Keratinocyte (primary cell): ENCODE results near the gene RPL13. TPM values are rescaled to one million over a fixed set of nuclear protein-coding genes. Genes with fewer than 3 reads are reported as not detected.

ENCODE experiments used
- DNase-seq: peaks from one replicate; pipeline ENCODE4 v3.0.0-alpha.2; 2011; ENCODE audit warnings: low read depth, missing footprints, low spot score
- FAIRE-seq: peaks from 2 replicates; lab custom pipeline; 2011; peaks lifted over from hg19 to GRCh38; lab: Jason Lieb, UNC
- H2AFZ ChIP-seq: 2 replicates; pipeline ENCODE4 v1.6.0; 2012; ENCODE audit warnings: low read length, control low read depth, inconsistent platforms; ENCODE audit not compliant: control insufficient read depth
- H3K27ac ChIP-seq: 2 replicates; pipeline ENCODE4 v1.5.1; 2011; ENCODE audit warnings: low read length; ENCODE audit not compliant: control insufficient read depth, insufficient read depth
- H3K27me3 ChIP-seq: 3 replicates; pipeline ENCODE4 v1.6.0; 2011; ENCODE audit warnings: low read length; ENCODE audit not compliant: control insufficient read depth, insufficient read depth; ENCODE audit errors: extremely low read depth
- H3K36me3 ChIP-seq, 2 experiments: 2 replicates in 1 of 2; 3 replicates in 1 of 2; pipeline ENCODE4 v1.5.1; 2011; ENCODE audit warnings: low read length in 2 of 2, mild to moderate bottlenecking in 1 of 2; ENCODE audit not compliant: control insufficient read depth in 2 of 2, insufficient read depth in 2 of 2; ENCODE audit errors: extremely low read depth in 1 of 2
- H3K4me1 ChIP-seq: 3 replicates; pipeline ENCODE4 v1.5.1; 2011; ENCODE audit warnings: low read length; ENCODE audit not compliant: control insufficient read depth, insufficient read depth; ENCODE audit errors: extremely low read depth
- H3K4me2 ChIP-seq: 3 replicates; pipeline ENCODE4 v1.6.0; 2011; ENCODE audit warnings: low read depth, low read length; ENCODE audit not compliant: control insufficient read depth, insufficient read depth; ENCODE audit errors: extremely low read depth
- H3K4me3 ChIP-seq, 3 experiments: fragments of 200-600 bp in 1 of 3; sonication (generic) in 1 of 3; 2 replicates in 2 of 3; 3 replicates in 1 of 3; pipeline ENCODE4 v1.5.1; 2011 to 2016; ENCODE audit warnings: low read length in 3 of 3, mild to moderate bottlenecking in 3 of 3, control low read depth in 2 of 3, inconsistent platforms in 1 of 3, low read depth in 1 of 3, mixed read lengths in 1 of 3, mixed run types in 1 of 3, moderate library complexity in 1 of 3; ENCODE audit not compliant: control insufficient read depth in 2 of 3, insufficient read depth in 2 of 3; ENCODE audit errors: extremely low read depth in 1 of 3
- H3K79me2 ChIP-seq: 2 replicates; pipeline ENCODE4 v1.6.0; 2012; ENCODE audit warnings: low read length; ENCODE audit not compliant: control insufficient read depth, insufficient read depth
- H3K9ac ChIP-seq: 3 replicates; pipeline ENCODE4 v1.6.0; 2011; ENCODE audit warnings: low read length; ENCODE audit not compliant: control insufficient read depth, insufficient read depth; ENCODE audit errors: extremely low read depth
- H3K9me1 ChIP-seq: 3 replicates; pipeline ENCODE4 v1.6.0; 2011; ENCODE audit warnings: low read length; ENCODE audit not compliant: control insufficient read depth, insufficient read depth; ENCODE audit errors: extremely low read depth
- H3K9me3 ChIP-seq: 2 replicates; pipeline ENCODE4 v1.5.1; 2012; ENCODE audit warnings: low read depth, low read length; ENCODE audit not compliant: control insufficient read depth
- H4K20me1 ChIP-seq: 3 replicates; pipeline ENCODE4 v1.6.0; 2011; ENCODE audit warnings: low read length; ENCODE audit not compliant: control insufficient read depth, insufficient read depth; ENCODE audit errors: extremely low read depth
- CTCF ChIP-seq, 3 experiments: IDR thresholded peaks in 1 of 3; conservative IDR thresholded peaks in 1 of 3; optimal IDR thresholded peaks in 1 of 3; 2 replicates in 2 of 3; 3 replicates in 1 of 3; pipeline versions ENCODE3 to v1.5.1; 2011; ENCODE audit warnings: low read length in 3 of 3, mild to moderate bottlenecking in 3 of 3, moderate library complexity in 2 of 3, control low read depth in 1 of 3, inconsistent platforms in 1 of 3; ENCODE audit not compliant: insufficient read depth in 2 of 3; ENCODE audit errors: extremely low read depth in 1 of 3
- EZH2 ChIP-seq: IDR thresholded peaks from one replicate; pipeline ENCODE4 v1.6.1; 2012; ENCODE audit warnings: inconsistent platforms, mild to moderate bottlenecking, low read length, moderate library complexity
- dilution Hi-C: fragments of 300-500 bp; cut with MboI; formaldehyde crosslinking; loops from one replicate; pipeline ENCODE4 v1.7.0; 2020; ENCODE audit warnings: low sequenced_read_pairs; ENCODE audit not compliant: extremely low pct_ligation_motif_present
- polyA plus RNA-seq, 5 experiments: library from polyadenylated mRNA; depleted of rRNA in 3 of 5; stranded (reverse) in 3 of 5; stranded (forward) in 1 of 5; unstranded in 1 of 5; fragments of >200 nt; gene quantifications; 1 replicate in 1 of 5; 2 replicates in 3 of 5; 3 replicates in 1 of 5; pipeline versions ENCODE4 v1.2.1 to v1.2.3, GENCODE V29; 2011 to 2012; ENCODE audit warnings: missing spikeins in 2 of 5, low read depth in 1 of 5, low replicate concordance in 1 of 5

RPL13 gene
- polyA plus RNA-seq, 1 donor (not counting 4 experiments of a cell fraction or from before 2014, with no cell fraction given), result 2,095 TPM

- no peaks in the 10 kb centered on the region for H3K79me2 ChIP-seq
- FAIRE-seq, result peak; percentile 44
- no peaks in the 10 kb centered on the region for H3K9me3 ChIP-seq
- TF ChIP-seq EZH2, result no peak
- TF ChIP-seq CTCF (optimal IDR thresholded peaks at IDR 0.05 in 1 of 3, IDR thresholded peaks at IDR 0.05 in 1 of 3, conservative IDR thresholded peaks at IDR 0.05 in 1 of 3; ENCODE audit: extremely low read depth in 1 of 3, insufficient read depth in 2 of 3, low read length in 3 of 3), result no peak
- H3K27ac ChIP-seq, result no peak overlapping the region
- H3K36me3 ChIP-seq, result no peaks in the 10 kb centered on the region
- no peak overlapping the region for H3K9ac ChIP-seq
- no peaks in the 10 kb centered on the region for H4K20me1 ChIP-seq
- dilution Hi-C loops, result no loop called here
- H2AFZ ChIP-seq, result peak overlapping the region; percentile 33
- H3K9me1 ChIP-seq, result no peaks in the 10 kb centered on the region
- H3K4me3 ChIP-seq, result no peak overlapping the region
- peaks cover 9% of the 10 kb centered on the region for H3K27me3 ChIP-seq
- peaks cover 22% of the 10 kb centered on the region for H3K4me1 ChIP-seq
- no peak for DNase-seq
- peak overlapping the region; percentile 37 for H3K4me2 ChIP-seq
Measured at GRCh38 chr16:89607453-89607852, 47.0 kb downstream of the RPL13 start.

DNA sequence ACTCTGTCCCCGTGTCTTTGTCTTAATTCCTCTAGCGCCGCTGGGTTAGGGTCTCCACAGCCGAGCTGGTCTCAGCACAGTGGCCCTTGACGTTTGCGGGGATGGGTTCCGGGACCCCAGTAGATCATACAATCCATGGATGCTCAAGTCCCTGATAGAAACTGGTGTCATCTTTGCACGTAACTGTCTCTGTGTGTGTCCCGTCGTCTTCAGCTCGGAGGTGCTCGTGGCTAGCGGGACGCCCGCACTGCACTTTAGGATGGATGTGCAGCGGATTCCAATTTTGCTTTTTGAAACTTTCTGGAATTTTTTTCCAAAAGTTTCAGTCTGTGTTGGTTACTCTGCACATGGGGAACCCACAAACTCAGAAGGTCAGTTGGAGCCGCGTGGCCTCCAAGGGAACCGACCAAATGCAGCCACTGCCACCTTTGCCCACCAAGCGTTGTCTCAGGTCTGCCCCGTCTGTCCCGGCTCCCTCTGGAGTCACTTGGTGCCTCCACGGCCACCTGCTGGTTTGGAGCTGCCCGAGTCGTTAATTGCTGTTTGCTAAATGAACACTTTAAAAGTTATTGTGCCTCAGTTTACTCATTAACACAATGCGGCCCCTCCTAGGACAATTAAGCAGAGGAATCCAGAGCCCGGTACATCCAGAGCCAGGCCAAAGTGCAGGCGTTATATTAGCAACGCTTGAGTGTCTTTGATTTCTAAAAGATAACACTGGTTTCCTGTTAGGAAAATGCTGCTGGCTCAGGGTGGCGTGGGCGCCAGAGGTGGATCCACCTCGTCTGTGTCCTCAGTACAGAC is 47.7 kb downstream of the RPL13 start:
- H3K27me3 ChIP-seq, result peaks cover 9% of the 10 kb centered on the region
- dilution Hi-C loops, result no loop called here
- no peak overlapping the region for H3K4me3 ChIP-seq
- H3K27ac ChIP-seq, result no peak overlapping the region
- no peaks in the 10 kb centered on the region for H3K36me3 ChIP-seq
- H3K9ac ChIP-seq, result no peak overlapping the region
- H2AFZ ChIP-seq, result no peak overlapping the region
- H3K4me2 ChIP-seq, result peak overlapping the region; percentile 37
- no peaks in the 10 kb centered on the region for H3K79me2 ChIP-seq
- H4K20me1 ChIP-seq, result no peaks in the 10 kb centered on the region
- H3K9me3 ChIP-seq, result no peaks in the 10 kb centered on the region
- TF ChIP-seq EZH2 (no peak), CTCF (optimal IDR thresholded peaks at IDR 0.05 in 1 of 3, IDR thresholded peaks at IDR 0.05 in 1 of 3, conservative IDR thresholded peaks at IDR 0.05 in 1 of 3; ENCODE audit: extremely low read depth in 1 of 3, insufficient read depth in 2 of 3, low read length in 3 of 3) (no peak)
- DNase-seq, result no peak
- peaks cover 16% of the 10 kb centered on the region for H3K4me1 ChIP-seq
- H3K9me1 ChIP-seq, result no peaks in the 10 kb centered on the region
- FAIRE-seq, result no peak
